Caco-2 (cell line): ENCODE data around the gene LMBR1. TPM values are rescaled to one million over a fixed set of nuclear protein-coding genes. Genes with fewer than 3 reads are reported as not detected.
A peak's percentile ranks its signal among the peaks of the same experiment; 100 is the strongest.

Experiments used
- BruUV-seq: library from RNA; stranded (reverse); fragments of 400-500 nt; replicated peaks from 2 replicates; lab custom pipeline; 2021; lab: Mats Ljungman, UMichigan
- CTCF ChIA-PET: fragments of 300-600 bp; sonication (Branson Sonifier 250); formaldehyde crosslinking; loops from one replicate; lab custom pipeline; 2022; ENCODE audit warnings: antibody characterized with exemption; lab: Charles Lee
- POLR2A ChIA-PET: fragments of 300-600 bp; sonication (Branson Sonifier 250); formaldehyde crosslinking; loops from one replicate; lab custom pipeline; 2022; ENCODE audit warnings: antibody characterized with exemption; lab: Charles Lee
- DNase-seq, 2 experiments: peaks; one replicate each; pipeline versions ENCODE4 v3.0.0 to v3.0.0-alpha.2; 2020 to 2022
- H3K27me3 ChIP-seq: replicated peaks from 2 replicates; pipeline ENCODE4 v1.6.0; 2011; ENCODE audit warnings: low read length; ENCODE audit not compliant: control insufficient read depth, insufficient read depth
- H3K36me3 ChIP-seq: 2 replicates; pipeline ENCODE4 v1.5.1; 2011; ENCODE audit warnings: low read length; ENCODE audit not compliant: control insufficient read depth, insufficient read depth
- H3K4me1 ChIP-seq: fragments of 250-450 bp; sonication (Bioruptor Pico); 2 replicates; pipeline ENCODE4 v1.5.1; 2020; ENCODE audit warnings: mild to moderate bottlenecking
- H3K4me3 ChIP-seq: 2 replicates; pipeline ENCODE4 v1.5.1; 2011; ENCODE audit warnings: low read depth, mild to moderate bottlenecking, control low read depth, low read length
- H3K9me3 ChIP-seq: fragments of 250-450 bp; sonication (Bioruptor Pico); 2 replicates; pipeline ENCODE4 v1.5.1; 2020; ENCODE audit warnings: mild to moderate bottlenecking, moderate library complexity
- H3K27ac Mint-ChIP-seq: one replicate; pipeline ENCODE4 v1.8.0; 2022; ENCODE audit warnings: mixed read lengths; ENCODE audit not compliant: unreplicated experiment
- H3K27me3 Mint-ChIP-seq: one replicate; pipeline ENCODE4 v1.8.0; 2022; ENCODE audit warnings: mixed read lengths; ENCODE audit not compliant: insufficient read depth, unreplicated experiment
- H3K36me3 Mint-ChIP-seq: one replicate; pipeline ENCODE4 v1.8.0; 2022; ENCODE audit warnings: mild to moderate bottlenecking, mixed read lengths; ENCODE audit not compliant: insufficient read depth, unreplicated experiment
- H3K4me1 Mint-ChIP-seq: one replicate; pipeline ENCODE4 v1.8.0; 2022; ENCODE audit warnings: low read depth, mixed read lengths; ENCODE audit not compliant: unreplicated experiment
- H3K4me3 Mint-ChIP-seq: one replicate; pipeline ENCODE4 v1.8.0; 2022; ENCODE audit warnings: mild to moderate bottlenecking, moderate library complexity, mixed read lengths; ENCODE audit not compliant: unreplicated experiment
- H3K9me3 Mint-ChIP-seq: one replicate; pipeline ENCODE4 v1.8.0; 2022; ENCODE audit warnings: mixed read lengths; ENCODE audit not compliant: unreplicated experiment
- CTCF ChIP-seq, 2 experiments: fragments of 200-600 bp in 1 of 2; IDR thresholded peaks; 1 replicate in 1 of 2; 2 replicates in 1 of 2; pipeline versions ENCODE4 v1.5.1 to v1.8.0; 2011 to 2022; ENCODE audit warnings: antibody characterized with exemption in 1 of 2, control low read depth in 1 of 2, inconsistent platforms in 1 of 2, low read depth in 1 of 2, low read length in 1 of 2, mild to moderate bottlenecking in 1 of 2, moderate library complexity in 1 of 2; ENCODE audit not compliant: insufficient read depth in 1 of 2, severe bottlenecking in 1 of 2, unreplicated experiment in 1 of 2
- intact Hi-C: fragments of 100-400 bp; cut with micrococcal nuclease; formaldehyde crosslinking; loops from one replicate; pipeline ENCODE4 v1.10.0; 2022; ENCODE audit not compliant: unreplicated experiment
- total RNA-seq: library from RNA; stranded (reverse); gene quantifications from 2 replicates; pipeline ENCODE4 v1.2.3, GENCODE V29; 2022

Gene LMBR1
- total RNA-seq, 1 experiment from 2014 or later = 77.9 TPM

GRCh38 chr7:156889746-156890145 lies 3.2 kb downstream of the LMBR1 start:
- Mint-ChIP-seq H3K4me1 (peaks cover 21% of the 10 kb centered on the region), H3K27ac (no peak overlapping the region), H3K4me3 (no peak overlapping the region), H3K36me3 (peaks cover 26% of the 10 kb centered on the region), H3K27me3 (no peaks in the 10 kb centered on the region), H3K9me3 (no peaks in the 10 kb centered on the region)
- H3K9me3 ChIP-seq = peaks cover 10% of the 10 kb centered on the region
- ChIA-PET POLR2A (interaction anchor here (0.5 kb wide), 1 partner anchor 11 kb away, joined by 3 read pairs; no protein-coding TSS in a partner anchor), CTCF (no interaction called here)
- H3K36me3 ChIP-seq = no peaks in the 10 kb centered on the region
- no peak for TF ChIP-seq CTCF (IDR thresholded peaks at IDR 0.05; ENCODE audit: insufficient read depth in 1 of 2, low read depth in 1 of 2, low read length in 1 of 2, severe bottlenecking in 1 of 2, unreplicated experiment in 1 of 2)
- peaks cover 16% of the 10 kb centered on the region for H3K4me1 ChIP-seq
- no peak for DNase-seq
- H3K27me3 ChIP-seq = no peaks in the 10 kb centered on the region
- BruUV-seq = no TSS peak
- no peak overlapping the region for H3K4me3 ChIP-seq
- intact Hi-C loops = no loop called here

DNA sequence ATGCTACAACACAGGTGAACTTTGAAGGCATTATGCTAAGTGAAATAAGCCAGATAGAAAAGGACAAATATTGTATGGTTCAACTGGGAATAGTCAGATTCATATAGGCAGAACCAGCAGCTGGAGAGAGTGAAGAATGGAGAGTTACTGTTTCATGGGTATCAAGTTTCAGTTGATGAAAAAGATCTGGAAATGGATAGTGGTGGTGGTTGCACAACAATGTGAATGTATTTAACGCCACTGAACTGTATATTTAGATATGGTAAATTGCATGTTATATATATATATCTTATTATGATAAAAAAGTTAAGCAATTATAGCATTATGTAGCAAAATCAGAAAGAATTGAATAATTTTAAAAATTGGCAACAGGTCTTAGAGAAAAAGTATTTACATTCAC lies 3.9 kb downstream of the LMBR1 start:
- no TSS peak for BruUV-seq
- Mint-ChIP-seq H3K4me1 (peaks cover 21% of the 10 kb centered on the region), H3K4me3 (no peak overlapping the region), H3K27ac (no peak overlapping the region), H3K27me3 (no peaks in the 10 kb centered on the region), H3K36me3 (peaks cover 26% of the 10 kb centered on the region), H3K9me3 (no peaks in the 10 kb centered on the region)
- no peak for TF ChIP-seq CTCF (IDR thresholded peaks at IDR 0.05; ENCODE audit: insufficient read depth in 1 of 2, low read depth in 1 of 2, low read length in 1 of 2, severe bottlenecking in 1 of 2, unreplicated experiment in 1 of 2)
- intact Hi-C loops = no loop called here
- no peaks in the 10 kb centered on the region for H3K27me3 ChIP-seq
- CTCF ChIA-PET = no interaction called here
- H3K4me1 ChIP-seq = peaks cover 15% of the 10 kb centered on the region; the same call in 1 of the 2 replicates
- H3K9me3 ChIP-seq = peaks cover 10% of the 10 kb centered on the region
- no peak for DNase-seq
- H3K4me3 ChIP-seq = no peak overlapping the region
- POLR2A ChIA-PET = no interaction called here
- no peaks in the 10 kb centered on the region for H3K36me3 ChIP-seq

GRCh38 chr7:156886020-156886795 lies 6.8 kb downstream of the LMBR1 start:
- H3K9me3 ChIP-seq = peaks cover 10% of the 10 kb centered on the region
- DNase-seq = peak in 1 of 2 experiments; percentile 39
- CTCF ChIA-PET = no interaction called here
- POLR2A ChIA-PET = interaction anchor here (0.6 kb wide), 1 partner anchor 1933 kb away, joined by 9 read pairs; no protein-coding TSS in a partner anchor
- H3K36me3 Mint-ChIP-seq = peaks cover 19% of the 10 kb centered on the region
- H3K4me3 ChIP-seq = no peak overlapping the region
- peaks cover 21% of the 10 kb centered on the region for H3K4me1 Mint-ChIP-seq
- no peak for TF ChIP-seq CTCF (IDR thresholded peaks at IDR 0.05; ENCODE audit: insufficient read depth in 1 of 2, low read depth in 1 of 2, low read length in 1 of 2, severe bottlenecking in 1 of 2, unreplicated experiment in 1 of 2)
- H3K27me3 Mint-ChIP-seq = no peaks in the 10 kb centered on the region
- H3K27me3 ChIP-seq = no peaks in the 10 kb centered on the region
- BruUV-seq = no TSS peak
- H3K4me1 ChIP-seq = peaks cover 15% of the 10 kb centered on the region; the same call in 1 of the 2 replicates
- H3K4me3 Mint-ChIP-seq = no peak overlapping the region
- H3K27ac Mint-ChIP-seq = no peak overlapping the region
- intact Hi-C loops = no loop called here
- H3K36me3 ChIP-seq = no peaks in the 10 kb centered on the region
- H3K9me3 Mint-ChIP-seq = no peaks in the 10 kb centered on the region
